Measurements from ENCODE around the gene NTRK2.

NTRK2 gene

DNA sequence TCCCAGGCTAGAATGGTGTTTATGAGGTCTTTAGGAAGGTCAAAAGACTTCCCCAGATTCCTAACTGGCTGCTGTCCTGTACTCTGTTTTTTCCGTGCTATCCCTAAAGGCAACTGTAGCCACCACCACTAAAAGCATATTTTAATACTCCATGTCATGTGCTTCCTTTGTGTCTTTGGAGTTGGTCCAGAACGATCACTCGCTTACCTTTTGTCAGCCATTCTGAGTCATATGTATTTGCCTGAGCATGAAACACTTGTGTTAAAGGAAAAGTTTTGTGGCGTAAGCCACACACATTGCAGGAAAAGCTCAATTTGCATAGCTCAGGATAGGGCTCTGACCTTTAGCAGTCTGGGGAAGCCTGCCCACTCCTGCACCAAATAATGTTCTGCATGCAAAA is 299.6 kb downstream of the NTRK2 start:
- TF ChIP-seq, protein P1, sequence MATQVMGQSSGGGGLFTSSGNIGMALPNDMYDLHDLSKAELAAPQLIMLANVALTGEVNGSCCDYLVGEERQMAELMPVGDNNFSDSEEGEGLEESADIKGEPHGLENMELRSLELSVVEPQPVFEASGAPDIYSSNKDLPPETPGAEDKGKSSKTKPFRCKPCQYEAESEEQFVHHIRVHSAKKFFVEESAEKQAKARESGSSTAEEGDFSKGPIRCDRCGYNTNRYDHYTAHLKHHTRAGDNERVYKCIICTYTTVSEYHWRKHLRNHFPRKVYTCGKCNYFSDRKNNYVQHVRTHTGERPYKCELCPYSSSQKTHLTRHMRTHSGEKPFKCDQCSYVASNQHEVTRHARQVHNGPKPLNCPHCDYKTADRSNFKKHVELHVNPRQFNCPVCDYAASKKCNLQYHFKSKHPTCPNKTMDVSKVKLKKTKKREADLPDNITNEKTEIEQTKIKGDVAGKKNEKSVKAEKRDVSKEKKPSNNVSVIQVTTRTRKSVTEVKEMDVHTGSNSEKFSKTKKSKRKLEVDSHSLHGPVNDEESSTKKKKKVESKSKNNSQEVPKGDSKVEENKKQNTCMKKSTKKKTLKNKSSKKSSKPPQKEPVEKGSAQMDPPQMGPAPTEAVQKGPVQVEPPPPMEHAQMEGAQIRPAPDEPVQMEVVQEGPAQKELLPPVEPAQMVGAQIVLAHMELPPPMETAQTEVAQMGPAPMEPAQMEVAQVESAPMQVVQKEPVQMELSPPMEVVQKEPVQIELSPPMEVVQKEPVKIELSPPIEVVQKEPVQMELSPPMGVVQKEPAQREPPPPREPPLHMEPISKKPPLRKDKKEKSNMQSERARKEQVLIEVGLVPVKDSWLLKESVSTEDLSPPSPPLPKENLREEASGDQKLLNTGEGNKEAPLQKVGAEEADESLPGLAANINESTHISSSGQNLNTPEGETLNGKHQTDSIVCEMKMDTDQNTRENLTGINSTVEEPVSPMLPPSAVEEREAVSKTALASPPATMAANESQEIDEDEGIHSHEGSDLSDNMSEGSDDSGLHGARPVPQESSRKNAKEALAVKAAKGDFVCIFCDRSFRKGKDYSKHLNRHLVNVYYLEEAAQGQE (IDR thresholded peaks at IDR 0.05; ENCODE audit: insufficient read depth in 1 of 2, low read depth in 2 of 2, low read length in 2 of 2): no peak
- TF ChIP-seq FOXP2 (optimal IDR thresholded peaks at IDR 0.05; ENCODE audit: borderline replicate concordance, extremely low read depth, extremely low read length, insufficient read depth): no peak
- no peak for TF ChIP-seq POLR2AphosphoS5 (IDR thresholded peaks at IDR 0.05; ENCODE audit: low read depth, low read length)
- no peak for TF ChIP-seq SIN3A (IDR thresholded peaks at IDR 0.05; ENCODE audit: borderline replicate concordance, insufficient read depth, low read length)
- no peak for TF ChIP-seq TAF1 (IDR thresholded peaks at IDR 0.05; ENCODE audit: borderline replicate concordance, insufficient read depth, low read length)

DNA sequence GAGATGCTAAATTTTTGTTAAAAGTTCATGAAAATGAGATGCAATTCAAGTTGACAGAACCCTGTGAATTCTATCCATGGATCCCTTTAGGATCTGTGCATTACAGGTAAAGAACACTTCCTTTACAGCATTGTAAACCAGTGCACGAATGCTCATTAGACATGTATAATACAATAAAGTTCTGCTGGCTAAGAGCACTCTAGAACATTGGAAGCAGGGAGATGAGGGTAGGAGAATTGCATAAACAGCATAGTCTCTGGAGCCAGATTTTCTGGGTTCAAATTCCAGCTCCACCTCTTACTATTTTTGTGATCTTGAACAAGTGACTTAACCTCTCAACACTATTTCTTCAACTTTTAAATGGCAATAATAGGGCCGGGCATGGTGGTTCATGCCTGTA is 300.2 kb downstream of the NTRK2 start:
- TF ChIP-seq SIN3A (IDR thresholded peaks at IDR 0.05; ENCODE audit: borderline replicate concordance, insufficient read depth, low read length): no peak
- TF ChIP-seq FOXP2 (optimal IDR thresholded peaks at IDR 0.05; ENCODE audit: borderline replicate concordance, extremely low read depth, extremely low read length, insufficient read depth): no peak
- no peak for TF ChIP-seq TAF1 (IDR thresholded peaks at IDR 0.05; ENCODE audit: borderline replicate concordance, insufficient read depth, low read length)
- TF ChIP-seq, protein P1 (IDR thresholded peaks at IDR 0.05; ENCODE audit: insufficient read depth in 1 of 2, low read depth in 2 of 2, low read length in 2 of 2): no peak
- TF ChIP-seq POLR2AphosphoS5 (IDR thresholded peaks at IDR 0.05; ENCODE audit: low read depth, low read length): no peak

DNA sequence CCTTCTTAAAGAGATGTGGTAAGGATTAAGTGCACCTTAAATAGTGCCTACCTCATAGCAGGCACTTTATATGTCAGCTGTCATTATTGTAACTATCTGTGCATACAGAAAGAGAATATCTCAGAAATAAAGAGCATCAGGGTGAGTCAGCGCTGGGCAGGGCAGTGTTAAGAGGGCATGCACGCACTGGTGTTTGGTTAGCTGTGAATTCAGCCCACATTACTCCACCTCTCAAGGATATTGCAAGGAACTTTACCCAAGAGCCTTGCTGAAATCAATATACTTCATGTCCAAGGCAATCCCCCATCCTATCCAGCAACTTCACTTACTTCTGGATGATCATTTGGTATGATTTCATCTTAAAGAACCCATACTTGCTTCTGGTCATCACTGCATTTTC is 300.9 kb downstream of the NTRK2 start:
- TF ChIP-seq POLR2AphosphoS5 (IDR thresholded peaks at IDR 0.05; ENCODE audit: low read depth, low read length) (no peak), SIN3A (IDR thresholded peaks at IDR 0.05; ENCODE audit: borderline replicate concordance, insufficient read depth, low read length) (no peak), TAF1 (IDR thresholded peaks at IDR 0.05; ENCODE audit: borderline replicate concordance, insufficient read depth, low read length) (no peak), FOXP2 (optimal IDR thresholded peaks at IDR 0.05; ENCODE audit: borderline replicate concordance, extremely low read depth, extremely low read length, insufficient read depth) (no peak)
- TF ChIP-seq, protein P1 (IDR thresholded peaks at IDR 0.05; ENCODE audit: insufficient read depth in 1 of 2, low read depth in 2 of 2, low read length in 2 of 2): no peak

DNA sequence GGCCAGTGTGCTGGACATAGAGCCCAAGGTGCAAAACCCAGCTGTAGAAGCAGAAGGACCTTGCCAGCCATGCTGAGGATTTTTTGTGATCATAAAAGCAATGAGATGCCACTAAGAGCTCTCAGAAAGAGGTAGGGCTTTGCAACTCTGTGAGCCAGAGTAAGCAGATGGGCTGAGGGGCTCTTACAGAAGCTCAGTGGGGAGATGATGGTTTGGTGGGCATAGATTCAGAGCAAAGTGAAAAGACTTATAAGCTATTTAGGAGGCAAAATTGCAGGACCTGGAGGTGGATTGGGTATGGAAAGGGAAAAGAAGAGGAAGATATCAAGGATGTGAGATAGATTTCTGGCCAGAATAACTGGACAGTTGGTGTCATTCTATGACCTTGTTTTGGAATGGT is 302.0 kb downstream of the NTRK2 start:
- TF ChIP-seq POLR2AphosphoS5 (IDR thresholded peaks at IDR 0.05; ENCODE audit: low read depth, low read length) (no peak), TAF1 (IDR thresholded peaks at IDR 0.05; ENCODE audit: borderline replicate concordance, insufficient read depth, low read length) (no peak), FOXP2 (optimal IDR thresholded peaks at IDR 0.05; ENCODE audit: borderline replicate concordance, extremely low read depth, extremely low read length, insufficient read depth) (no peak), SIN3A (IDR thresholded peaks at IDR 0.05; ENCODE audit: borderline replicate concordance, insufficient read depth, low read length) (no peak)
- TF ChIP-seq, protein P1 (IDR thresholded peaks at IDR 0.05; ENCODE audit: insufficient read depth in 1 of 2, low read depth in 2 of 2, low read length in 2 of 2): no peak

DNA sequence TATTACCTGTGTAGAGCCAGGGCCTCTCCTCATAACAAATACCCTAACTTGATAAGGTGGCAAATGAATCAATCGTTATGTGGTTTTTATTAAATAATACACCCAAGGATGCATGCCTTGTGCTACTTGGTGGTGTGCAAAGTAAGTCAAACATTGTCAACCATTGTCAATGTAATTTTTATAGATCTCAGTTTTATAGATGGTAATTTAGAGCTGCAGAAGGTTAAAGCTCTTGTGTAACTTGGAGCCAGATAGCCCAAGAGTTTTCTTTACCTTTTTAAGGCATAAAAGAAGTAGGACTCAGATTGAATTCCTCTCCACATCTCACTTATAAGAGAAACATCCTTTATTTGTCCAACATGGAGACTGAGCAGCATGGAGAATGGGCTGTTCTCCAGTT is 304.7 kb downstream of the NTRK2 start:
- TF ChIP-seq FOXP2 (optimal IDR thresholded peaks at IDR 0.05; ENCODE audit: borderline replicate concordance, extremely low read depth, extremely low read length, insufficient read depth) (no peak), SIN3A (IDR thresholded peaks at IDR 0.05; ENCODE audit: borderline replicate concordance, insufficient read depth, low read length) (no peak), POLR2AphosphoS5 (IDR thresholded peaks at IDR 0.05; ENCODE audit: low read depth, low read length) (no peak)

All from PFSK-1 (cell line).